GM19043 (cell line): ENCODE measurements around the gene MDM4.

ENCODE experiments used
- ATAC-seq: cut with Tn5 transposase; IDR thresholded peaks from one replicate; pipeline ENCODE4 v1.9.1; 2021; ENCODE audit warnings: low read depth; ENCODE audit not compliant: unreplicated experiment

Gene MDM4

GRCh38 chr1:204491655-204492054 is 24.6 kb upstream of the MDM4 start:
- ATAC-seq: no peak

- no peak for ATAC-seq
These were observed 22.8 kb upstream of the MDM4 start for GRCh38 chr1:204493145-204493983.

- peak; percentile 34 for ATAC-seq
These were observed 22.3 kb upstream of the MDM4 start for GRCh38 chr1:204493984-204494280.

- peak; percentile 81 for ATAC-seq
These were observed 21.7 kb upstream of the MDM4 start, which contains the start of gene PIK3C2B for GRCh38 chr1:204494281-204495077. Gene PIK3C2B, minus strand, starts transcription at chr1:204494805. Its CDS starts 25,003 bp downstream, at chr1:204469802.

- peak; percentile 24 for ATAC-seq
These were observed 21.0 kb upstream of the MDM4 start for GRCh38 chr1:204495078-204495753.

GRCh38 chr1:204495777-204496176 is 20.4 kb upstream of the MDM4 start:
- ATAC-seq: no peak

- no peak for ATAC-seq
These were observed 17.2 kb upstream of the MDM4 start for GRCh38 chr1:204498981-204499380.

GRCh38 chr1:204499511-204500468 is 16.4 kb upstream of the MDM4 start:
- ATAC-seq: no peak

GRCh38 chr1:204502241-204502640 is 14.0 kb upstream of the MDM4 start:
- ATAC-seq: no peak

- ATAC-seq: no peak
These were observed 12.9 kb upstream of the MDM4 start for GRCh38 chr1:204503122-204503912.

GRCh38 chr1:204503913-204504519 is 12.2 kb upstream of the MDM4 start:
- no peak for ATAC-seq

GRCh38 chr1:204505674-204506200 is 10.5 kb upstream of the MDM4 start:
- ATAC-seq: no peak

GRCh38 chr1:204506201-204506968 is 9.8 kb upstream of the MDM4 start:
- ATAC-seq: peak; percentile 65

GRCh38 chr1:204506969-204507316 is 9.3 kb upstream of the MDM4 start:
- peak; percentile 56 for ATAC-seq

- no peak for ATAC-seq
These were observed 8.7 kb upstream of the MDM4 start for GRCh38 chr1:204507317-204508105.

GRCh38 chr1:204509186-204509635 is 7.0 kb upstream of the MDM4 start:
- no peak for ATAC-seq

- ATAC-seq: no peak
These were observed 4.8 kb upstream of the MDM4 start for GRCh38 chr1:204511366-204511765.
